Fibroblast of the aortic adventitia (primary cell): ENCODE results near the gene CNTNAP5. TPM values are rescaled to one million over a fixed set of nuclear protein-coding genes. Genes with fewer than 3 reads are reported as not detected.

Source experiments
- DNase-seq: peaks from one replicate; pipeline ENCODE4 v3.0.0-alpha.2; 2010; ENCODE audit warnings: low read depth
- H3K4me3 ChIP-seq: 2 replicates; pipeline ENCODE4 v1.5.1; 2011; ENCODE audit warnings: low read depth, mild to moderate bottlenecking, control low read depth, low read length, moderate library complexity
- small RNA-seq: library from RNA; depleted of rRNA; stranded (forward); fragments of <200 nt; gene quantifications from one replicate; pipeline ENCODE3, GENCODE V24; 2012
- total RNA-seq: library from RNA; depleted of rRNA; stranded (reverse); fragments of >200 nt; gene quantifications from 2 replicates; pipeline ENCODE4 v1.2.3, GENCODE V29; 2012; ENCODE audit warnings: low replicate concordance
- TF ChIP-seq, protein P1 (sequence below): IDR thresholded peaks from 2 replicates; pipeline ENCODE4 v1.5.1; 2011; ENCODE audit warnings: mild to moderate bottlenecking, low read length, control low read depth, inconsistent platforms; ENCODE audit not compliant: insufficient read depth

Gene CNTNAP5
- total RNA-seq, 1 donor: under 0.01 TPM

DNA sequence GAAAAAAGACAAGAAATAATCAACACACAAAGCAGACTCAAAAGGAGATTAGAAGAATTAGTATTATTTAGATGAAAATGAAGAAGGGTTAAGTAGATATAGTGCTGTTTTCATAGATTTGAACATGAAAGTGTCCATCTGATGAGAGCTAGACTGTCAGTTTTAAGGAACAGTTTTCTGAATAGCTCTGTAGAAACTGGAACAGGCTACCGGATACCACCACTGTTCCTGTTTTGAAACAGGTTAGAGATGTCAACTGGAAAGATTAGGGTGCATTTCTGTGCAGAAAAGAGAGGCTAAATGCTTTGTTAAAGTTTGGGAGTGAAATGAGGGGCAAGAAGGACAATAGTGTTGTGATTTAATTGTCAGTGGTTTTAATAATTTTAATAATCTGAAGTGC, 908.8 kb downstream of the CNTNAP5 start:
- TF ChIP-seq, protein P1, sequence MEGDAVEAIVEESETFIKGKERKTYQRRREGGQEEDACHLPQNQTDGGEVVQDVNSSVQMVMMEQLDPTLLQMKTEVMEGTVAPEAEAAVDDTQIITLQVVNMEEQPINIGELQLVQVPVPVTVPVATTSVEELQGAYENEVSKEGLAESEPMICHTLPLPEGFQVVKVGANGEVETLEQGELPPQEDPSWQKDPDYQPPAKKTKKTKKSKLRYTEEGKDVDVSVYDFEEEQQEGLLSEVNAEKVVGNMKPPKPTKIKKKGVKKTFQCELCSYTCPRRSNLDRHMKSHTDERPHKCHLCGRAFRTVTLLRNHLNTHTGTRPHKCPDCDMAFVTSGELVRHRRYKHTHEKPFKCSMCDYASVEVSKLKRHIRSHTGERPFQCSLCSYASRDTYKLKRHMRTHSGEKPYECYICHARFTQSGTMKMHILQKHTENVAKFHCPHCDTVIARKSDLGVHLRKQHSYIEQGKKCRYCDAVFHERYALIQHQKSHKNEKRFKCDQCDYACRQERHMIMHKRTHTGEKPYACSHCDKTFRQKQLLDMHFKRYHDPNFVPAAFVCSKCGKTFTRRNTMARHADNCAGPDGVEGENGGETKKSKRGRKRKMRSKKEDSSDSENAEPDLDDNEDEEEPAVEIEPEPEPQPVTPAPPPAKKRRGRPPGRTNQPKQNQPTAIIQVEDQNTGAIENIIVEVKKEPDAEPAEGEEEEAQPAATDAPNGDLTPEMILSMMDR: no peak
- no peak for DNase-seq
- H3K4me3 ChIP-seq: no peak overlapping the region

DNA sequence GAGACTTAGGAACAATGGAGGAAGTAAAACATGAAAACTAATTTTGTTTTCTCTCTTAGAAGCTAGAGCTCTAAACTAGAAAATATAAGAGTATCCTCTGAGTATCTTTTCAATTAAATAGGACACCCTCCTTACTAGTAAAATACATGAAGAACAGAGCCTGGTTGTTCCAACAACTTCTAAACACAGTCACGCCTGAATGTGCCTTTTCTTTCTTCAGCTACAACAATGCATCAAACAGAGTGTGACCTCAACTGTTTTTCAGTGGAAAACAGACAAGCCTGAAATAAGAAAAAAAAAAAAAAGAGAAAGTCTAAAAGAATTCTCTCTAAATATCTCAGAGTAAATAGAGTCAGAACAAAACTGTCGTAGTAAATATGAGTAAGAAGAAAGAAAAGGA, 928.8 kb downstream of the CNTNAP5 start:
- DNase-seq: no peak
- H3K4me3 ChIP-seq: no peak overlapping the region
- TF ChIP-seq, protein P1: no peak

DNA sequence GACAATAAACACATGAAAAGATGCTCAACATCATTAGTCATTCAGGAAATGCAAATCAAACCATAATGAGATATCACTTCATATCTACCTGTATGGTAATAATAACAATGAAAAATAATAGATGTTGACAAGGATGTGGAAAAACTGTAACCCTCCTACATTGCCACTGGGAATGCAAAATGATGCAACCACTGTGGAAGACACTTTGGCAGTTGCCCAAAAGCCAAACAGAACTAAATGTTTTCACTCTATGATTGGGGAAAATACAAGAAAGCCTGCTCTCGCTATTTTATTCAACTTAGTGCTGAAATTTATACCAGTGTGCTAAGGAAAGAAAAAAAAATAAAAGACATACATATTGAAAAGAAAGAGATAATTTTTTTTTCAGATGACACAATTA, 934.5 kb downstream of the CNTNAP5 start:
- no peak for DNase-seq
- TF ChIP-seq, protein P1: no peak
- H3K4me3 ChIP-seq: no peak overlapping the region

DNA sequence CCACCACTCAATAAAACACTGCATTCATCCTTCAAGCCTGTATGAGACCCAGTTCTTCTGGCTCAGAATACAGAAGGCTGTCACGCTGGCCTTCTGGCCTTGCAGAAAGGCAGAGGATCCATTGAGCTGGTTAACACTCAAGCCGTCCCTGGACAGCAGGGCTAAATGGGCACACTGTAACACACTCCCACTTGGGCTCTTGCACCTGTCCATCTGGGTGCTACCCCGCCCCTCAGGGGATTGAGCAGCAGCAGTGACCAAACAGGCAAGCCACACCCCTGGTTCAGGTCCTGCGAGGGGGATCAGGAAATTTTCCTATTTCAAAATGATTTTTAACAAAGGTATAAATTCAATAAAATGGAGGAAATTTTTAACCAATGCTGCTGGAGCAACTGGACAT, 936.0 kb downstream of the CNTNAP5 start:
- TF ChIP-seq, protein P1: no peak
- H3K4me3 ChIP-seq: no peak overlapping the region
- DNase-seq: no peak

Small RNAs within 50 kb of the gene (small RNA-seq; reads per million reads assigned to genes)
- gene AC019159.1: not detected
- gene MTND5P22: not detected
- not detected for gene RNA5SP102
